SU-DHL-6 (cell line): ENCODE data around the gene ADAMTS17.

Experiments
- H2AFZ ChIP-seq: fragments of 200-600 bp; sonication (generic); 2 replicates; pipeline ENCODE4 v1.6.1; 2014; ENCODE audit warnings: low read depth, mild to moderate bottlenecking, moderate library complexity, mixed read lengths, antibody characterized with exemption, low read length; ENCODE audit not compliant: severe bottlenecking
- H3F3A ChIP-seq: fragments of 200-600 bp; shearing (Covaris generic); 2 replicates; pipeline ENCODE4 v1.6.0; 2016; ENCODE audit warnings: antibody characterized with exemption, mild to moderate bottlenecking; ENCODE audit not compliant: insufficient read depth
- H3K27ac ChIP-seq: fragments of 200-600 bp; sonication (generic); 2 replicates; pipeline ENCODE4 v1.5.1; 2016; ENCODE audit warnings: low read depth, mild to moderate bottlenecking, low read length, moderate library complexity, mixed read lengths
- H3K27me3 ChIP-seq: fragments of 200-600 bp; sonication (generic), shearing (Covaris generic); 2 replicates; pipeline ENCODE4 v1.6.0; 2014; ENCODE audit warnings: mild to moderate bottlenecking, low read length
- H3K36me3 ChIP-seq: fragments of 200-600 bp; sonication (generic); 2 replicates; pipeline ENCODE4 v1.6.1; 2014; ENCODE audit warnings: mild to moderate bottlenecking, low read length, mixed read lengths
- H3K4me2 ChIP-seq: fragments of 300-600, 200-600 bp; shearing (Covaris generic), sonication (generic); 2 replicates; pipeline ENCODE4 v1.6.0; 2014; ENCODE audit warnings: low read length, low read depth, mild to moderate bottlenecking; ENCODE audit not compliant: poor library complexity, severe bottlenecking
- H3K4me3 ChIP-seq: fragments of 200-600 bp; sonication (generic); 2 replicates; pipeline ENCODE4 v1.5.1; 2014; ENCODE audit warnings: antibody characterized with exemption, low read length, mild to moderate bottlenecking, mixed read lengths; ENCODE audit not compliant: insufficient read depth, poor library complexity, severe bottlenecking
- H3K79me2 ChIP-seq: fragments of 200-600 bp; sonication (generic); 2 replicates; pipeline ENCODE4 v1.6.1; 2014; ENCODE audit warnings: mild to moderate bottlenecking, low read length, moderate library complexity; ENCODE audit not compliant: insufficient read depth
- H3K9ac ChIP-seq: fragments of 200-600 bp; sonication (generic); 2 replicates; pipeline ENCODE4 v1.7.0; 2014; ENCODE audit warnings: mild to moderate bottlenecking, low read length
- H3K9me2 ChIP-seq: fragments of 200-600 bp; sonication (generic); replicated peaks from 2 replicates; pipeline ENCODE4 v1.6.1; 2014; ENCODE audit warnings: low read length; ENCODE audit not compliant: insufficient read depth
- H3K9me3 ChIP-seq: fragments of 200-600 bp; sonication (generic); 2 replicates; pipeline ENCODE4 v1.6.1; 2014; ENCODE audit warnings: low read length, mixed read lengths; ENCODE audit not compliant: insufficient read depth
- H4K20me1 ChIP-seq: fragments of 200-600 bp; sonication (generic); 2 replicates; pipeline ENCODE4 v1.6.1; 2014; ENCODE audit warnings: low read depth, mild to moderate bottlenecking, antibody characterized with exemption, low read length, moderate library complexity, mixed read lengths
- EZH2phosphoT487 ChIP-seq: fragments of 200-600 bp; sonication (generic), shearing (Covaris generic); conservative IDR thresholded peaks from 2 replicates; pipeline ENCODE4 v1.6.1; 2018; ENCODE audit warnings: mild to moderate bottlenecking, antibody characterized with exemption, low read length, moderate library complexity, mixed read lengths
- TF ChIP-seq, protein P1 (sequence below): fragments of 200-600 bp; sonication (generic); IDR thresholded peaks from one replicate; pipeline ENCODE4 v1.5.1; 2017; ENCODE audit warnings: antibody characterized with exemption, mild to moderate bottlenecking, low read length, moderate library complexity; ENCODE audit not compliant: insufficient read depth, poor library complexity, severe bottlenecking

Gene ADAMTS17

DNA sequence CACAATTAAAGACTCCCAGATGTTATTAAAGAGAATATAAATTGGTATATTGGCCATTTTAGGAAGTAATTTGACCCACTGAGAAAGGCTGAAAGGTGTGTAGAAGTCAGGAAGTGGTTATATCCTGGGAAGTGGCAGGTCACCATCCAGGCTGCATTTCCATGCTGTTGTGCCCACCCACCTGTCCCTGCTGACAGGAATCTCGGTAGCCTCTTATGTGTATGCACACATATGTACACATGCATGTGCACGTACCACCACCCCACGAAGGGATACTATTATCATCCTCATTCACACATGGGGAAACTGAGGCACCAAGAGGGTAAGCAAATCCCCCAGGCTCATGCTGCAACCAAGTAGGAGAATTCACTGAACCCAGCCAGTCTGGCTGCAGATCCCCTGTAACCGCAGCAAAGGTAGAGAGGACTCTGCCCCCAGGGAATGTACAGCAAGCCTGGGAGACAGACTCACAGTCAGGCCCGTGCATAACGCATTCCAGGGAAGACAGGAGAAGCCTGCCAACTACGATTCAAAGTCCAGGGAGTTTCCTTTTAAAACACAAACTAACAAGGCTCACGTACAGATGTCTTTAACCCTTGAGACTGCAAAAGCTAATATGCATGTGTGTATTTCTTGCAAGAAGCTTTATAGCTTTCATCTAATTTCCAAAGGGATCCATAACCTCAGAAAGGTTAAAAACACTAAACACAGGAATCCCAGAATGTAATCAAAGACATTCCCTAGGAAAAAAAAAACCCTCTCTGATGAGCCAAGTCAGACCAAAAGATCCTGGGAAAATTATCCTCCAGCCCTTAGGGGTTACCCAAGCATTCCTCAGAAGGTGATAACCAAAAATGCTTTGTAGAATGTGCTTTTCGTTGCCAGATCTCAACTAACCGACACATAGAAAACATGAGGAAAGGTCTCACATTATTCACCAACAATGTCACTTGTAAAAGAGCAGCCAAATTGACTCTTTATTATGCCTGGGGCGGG is 129.6 kb downstream of the ADAMTS17 start:
- Histone ChIP-seq H3K9me2 (no peaks in the 10 kb centered on the region), H3F3A (no peaks in the 10 kb centered on the region), H3K36me3 (no peaks in the 10 kb centered on the region), H3K4me2 (no peak overlapping the region), H3K27me3 (no peaks in the 10 kb centered on the region), H3K9ac (no peak overlapping the region), H3K4me3 (no peak overlapping the region), H3K9me3 (no peaks in the 10 kb centered on the region), H4K20me1 (no peaks in the 10 kb centered on the region), H2AFZ (no peak overlapping the region), H3K79me2 (no peaks in the 10 kb centered on the region), H3K27ac (no peak overlapping the region)
- TF ChIP-seq, protein P1, sequence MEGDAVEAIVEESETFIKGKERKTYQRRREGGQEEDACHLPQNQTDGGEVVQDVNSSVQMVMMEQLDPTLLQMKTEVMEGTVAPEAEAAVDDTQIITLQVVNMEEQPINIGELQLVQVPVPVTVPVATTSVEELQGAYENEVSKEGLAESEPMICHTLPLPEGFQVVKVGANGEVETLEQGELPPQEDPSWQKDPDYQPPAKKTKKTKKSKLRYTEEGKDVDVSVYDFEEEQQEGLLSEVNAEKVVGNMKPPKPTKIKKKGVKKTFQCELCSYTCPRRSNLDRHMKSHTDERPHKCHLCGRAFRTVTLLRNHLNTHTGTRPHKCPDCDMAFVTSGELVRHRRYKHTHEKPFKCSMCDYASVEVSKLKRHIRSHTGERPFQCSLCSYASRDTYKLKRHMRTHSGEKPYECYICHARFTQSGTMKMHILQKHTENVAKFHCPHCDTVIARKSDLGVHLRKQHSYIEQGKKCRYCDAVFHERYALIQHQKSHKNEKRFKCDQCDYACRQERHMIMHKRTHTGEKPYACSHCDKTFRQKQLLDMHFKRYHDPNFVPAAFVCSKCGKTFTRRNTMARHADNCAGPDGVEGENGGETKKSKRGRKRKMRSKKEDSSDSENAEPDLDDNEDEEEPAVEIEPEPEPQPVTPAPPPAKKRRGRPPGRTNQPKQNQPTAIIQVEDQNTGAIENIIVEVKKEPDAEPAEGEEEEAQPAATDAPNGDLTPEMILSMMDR, result no peak
- no peak for TF ChIP-seq EZH2phosphoT487

DNA sequence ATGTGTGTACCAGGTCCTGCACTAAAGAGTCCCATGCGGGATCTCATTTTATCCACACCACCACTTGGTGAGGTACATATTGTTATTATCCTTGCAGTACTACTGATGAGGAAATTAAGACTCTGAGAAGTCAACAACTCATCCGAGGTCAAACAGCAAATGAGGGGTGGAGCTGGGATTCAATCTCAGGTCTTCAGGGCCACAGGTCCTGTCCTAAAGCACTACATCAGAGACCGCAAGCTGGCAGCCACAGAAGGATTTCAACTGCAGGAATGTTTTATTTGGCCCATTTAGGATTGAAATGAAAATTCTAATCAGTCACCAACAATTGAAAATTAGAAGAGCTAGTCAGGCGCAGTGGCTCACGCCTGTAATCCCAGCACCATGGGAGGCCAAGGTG is 131.4 kb downstream of the ADAMTS17 start:
- H3K79me2 ChIP-seq, result no peaks in the 10 kb centered on the region
- H3K27ac ChIP-seq, result no peak overlapping the region
- no peaks in the 10 kb centered on the region for H3K9me3 ChIP-seq
- H3K9ac ChIP-seq, result no peak overlapping the region
- H3K4me3 ChIP-seq, result no peak overlapping the region
- H3K27me3 ChIP-seq, result no peaks in the 10 kb centered on the region
- no peaks in the 10 kb centered on the region for H3F3A ChIP-seq
- no peak overlapping the region for H2AFZ ChIP-seq
- no peak overlapping the region for H3K4me2 ChIP-seq
- no peaks in the 10 kb centered on the region for H4K20me1 ChIP-seq
- no peaks in the 10 kb centered on the region for H3K9me2 ChIP-seq
- TF ChIP-seq EZH2phosphoT487, result no peak
- TF ChIP-seq, protein P1, result no peak
- H3K36me3 ChIP-seq, result no peaks in the 10 kb centered on the region

DNA sequence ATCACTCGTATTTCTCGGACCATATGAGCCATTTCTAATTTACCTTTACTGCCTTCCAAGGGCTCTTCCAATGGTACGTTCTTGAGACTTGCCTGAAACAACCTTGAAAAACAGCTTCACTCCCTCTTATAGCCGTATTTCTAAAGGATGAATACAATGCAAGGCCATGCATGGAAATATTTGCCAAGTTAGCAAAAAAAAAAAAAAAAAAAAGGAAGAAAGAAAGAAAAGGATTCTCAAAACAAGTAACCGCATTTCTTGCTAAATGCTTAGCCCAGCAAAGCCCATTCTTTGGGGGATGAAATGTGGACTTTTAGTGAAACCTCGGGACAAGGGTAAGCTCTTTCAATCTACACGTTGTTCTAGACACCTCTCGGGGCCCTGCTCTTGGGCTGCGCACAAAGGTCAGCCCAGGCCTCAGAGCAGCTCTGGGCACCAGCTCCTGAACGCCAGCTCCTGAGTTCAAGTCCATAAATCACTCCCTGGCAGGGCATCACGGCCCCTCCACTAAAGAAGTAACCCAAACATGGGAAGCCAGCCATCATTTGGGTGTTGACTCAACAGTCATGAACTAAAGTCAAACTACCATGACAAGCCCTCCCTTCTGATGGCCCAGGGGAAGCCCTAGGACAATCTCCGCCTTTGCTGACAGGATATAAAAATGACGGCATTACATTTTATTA is 132.7 kb downstream of the ADAMTS17 start:
- no peak for TF ChIP-seq EZH2phosphoT487
- TF ChIP-seq, protein P1, result no peak
- Histone ChIP-seq H3K79me2 (no peaks in the 10 kb centered on the region), H3K27ac (no peak overlapping the region), H3K9me3 (no peaks in the 10 kb centered on the region), H3K4me3 (no peak overlapping the region), H2AFZ (no peak overlapping the region), H3K9me2 (no peaks in the 10 kb centered on the region), H3K27me3 (no peaks in the 10 kb centered on the region), H3F3A (no peaks in the 10 kb centered on the region), H3K36me3 (no peaks in the 10 kb centered on the region), H3K4me2 (no peak overlapping the region), H4K20me1 (no peaks in the 10 kb centered on the region), H3K9ac (no peak overlapping the region)
